NCI-H345 treated with DMSO at 0.1 percent for 48 hours (cell line): ENCODE data around the gene TSPAN11.

Experiments used
- DNase-seq: peaks from one replicate; lab custom pipeline; 2025; ENCODE audit not compliant: unreplicated experiment; lab: John Stamatoyannopoulos, UW

The TSPAN11 gene

DNA sequence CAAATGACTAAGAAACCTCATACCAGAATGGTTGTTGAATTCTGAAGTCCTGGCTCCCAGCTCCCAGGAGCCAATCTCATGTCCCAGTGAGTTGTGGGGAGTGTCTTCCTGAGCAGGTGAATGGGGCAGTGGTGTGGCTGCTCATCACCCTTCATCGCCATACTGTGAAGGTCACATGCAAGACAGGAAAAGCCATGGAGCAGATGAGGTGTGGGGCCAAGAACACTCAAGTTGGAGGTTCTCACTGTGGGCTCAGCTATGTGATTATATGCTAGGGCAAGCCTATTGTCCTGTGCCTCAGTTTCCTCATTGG is 16.6 kb upstream of the TSPAN11 start:
- no peak for DNase-seq

DNA sequence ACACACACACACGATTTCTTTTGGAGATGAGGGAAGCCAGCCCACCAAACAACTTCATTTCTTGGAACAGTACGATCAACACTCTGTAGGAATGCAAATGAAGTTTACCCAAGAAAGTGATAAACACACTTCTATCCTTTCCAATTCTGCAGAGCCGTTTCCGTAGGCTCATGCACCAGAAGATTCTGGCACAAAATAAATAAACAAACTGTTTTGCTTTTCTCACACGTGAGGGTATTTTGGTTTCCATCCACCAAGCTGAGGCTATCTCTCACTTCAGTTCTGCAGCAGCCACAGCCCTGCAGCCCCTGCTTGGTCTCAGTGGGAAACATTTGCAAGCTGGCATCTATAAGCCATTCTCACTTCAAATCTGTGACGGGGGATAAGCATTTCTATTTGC is 15.3 kb upstream of the TSPAN11 start:
- no peak for DNase-seq

DNA sequence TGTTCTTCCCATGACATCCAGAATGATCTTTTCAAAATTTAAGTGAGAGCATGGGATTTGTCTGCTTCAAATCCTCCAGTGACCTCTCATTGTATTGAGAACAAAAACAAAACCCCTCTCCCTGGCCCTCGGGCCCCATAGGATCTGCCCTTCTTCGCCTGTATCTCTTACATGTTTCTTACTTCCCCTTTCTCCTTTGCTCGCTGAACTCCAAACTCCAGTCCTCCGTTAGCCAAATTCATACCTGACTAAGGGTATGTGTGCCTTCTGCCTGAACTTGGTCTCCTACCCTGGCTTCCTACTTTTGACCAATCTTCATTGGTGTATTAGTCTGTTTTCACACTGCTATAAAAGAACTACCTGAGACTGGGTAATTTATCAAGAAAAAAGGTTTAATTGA is 13.2 kb upstream of the TSPAN11 start:
- no peak for DNase-seq

DNA sequence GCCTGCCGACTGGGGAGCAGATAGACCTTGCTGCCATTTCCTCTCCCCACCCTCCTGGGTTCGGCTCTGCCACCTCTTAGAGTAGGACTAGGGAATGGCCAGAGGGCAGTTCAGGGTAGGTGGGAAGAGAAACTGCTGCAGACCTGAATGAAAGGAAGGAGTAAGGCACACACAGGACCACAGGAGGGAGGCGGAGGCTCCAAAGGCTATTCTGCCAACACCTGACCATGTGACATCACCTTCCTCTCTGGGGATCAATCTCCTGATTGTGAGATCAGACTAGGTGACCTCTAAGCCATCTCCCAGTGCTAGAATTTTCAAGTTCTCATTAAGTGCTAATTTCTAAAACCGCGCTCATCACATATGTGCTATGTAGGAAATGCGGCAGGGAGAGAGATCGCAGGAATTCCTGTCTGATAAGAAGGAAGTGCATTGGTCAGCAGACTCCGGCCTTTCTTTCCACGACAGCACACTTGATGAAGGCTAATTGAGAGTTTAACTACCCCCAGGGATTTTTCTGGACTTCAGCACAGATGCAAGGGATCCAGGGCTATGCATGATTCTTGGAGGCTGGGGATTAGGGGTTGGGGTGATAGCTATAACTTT is 11.5 kb upstream of the TSPAN11 start:
- no peak for DNase-seq

DNA sequence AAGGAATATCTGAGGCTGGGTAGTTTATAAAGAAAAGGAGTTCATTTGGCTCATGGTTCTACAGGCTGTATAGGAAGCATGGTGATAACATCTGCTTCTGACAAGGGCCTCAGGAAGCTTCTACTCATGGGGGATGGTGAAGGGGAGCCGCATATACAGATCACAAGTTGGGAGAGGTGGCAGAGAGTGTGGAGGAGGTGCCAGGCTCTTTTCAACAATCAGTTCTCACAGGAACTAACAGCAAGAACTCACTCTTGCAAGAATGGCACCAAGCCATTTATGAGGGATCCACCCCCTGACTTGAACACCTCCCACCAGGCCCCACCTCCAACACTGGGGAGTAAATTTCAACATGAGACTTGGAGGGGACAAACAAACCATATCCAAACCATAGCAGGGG is 3.5 kb upstream of the TSPAN11 start:
- no peak for DNase-seq

DNA sequence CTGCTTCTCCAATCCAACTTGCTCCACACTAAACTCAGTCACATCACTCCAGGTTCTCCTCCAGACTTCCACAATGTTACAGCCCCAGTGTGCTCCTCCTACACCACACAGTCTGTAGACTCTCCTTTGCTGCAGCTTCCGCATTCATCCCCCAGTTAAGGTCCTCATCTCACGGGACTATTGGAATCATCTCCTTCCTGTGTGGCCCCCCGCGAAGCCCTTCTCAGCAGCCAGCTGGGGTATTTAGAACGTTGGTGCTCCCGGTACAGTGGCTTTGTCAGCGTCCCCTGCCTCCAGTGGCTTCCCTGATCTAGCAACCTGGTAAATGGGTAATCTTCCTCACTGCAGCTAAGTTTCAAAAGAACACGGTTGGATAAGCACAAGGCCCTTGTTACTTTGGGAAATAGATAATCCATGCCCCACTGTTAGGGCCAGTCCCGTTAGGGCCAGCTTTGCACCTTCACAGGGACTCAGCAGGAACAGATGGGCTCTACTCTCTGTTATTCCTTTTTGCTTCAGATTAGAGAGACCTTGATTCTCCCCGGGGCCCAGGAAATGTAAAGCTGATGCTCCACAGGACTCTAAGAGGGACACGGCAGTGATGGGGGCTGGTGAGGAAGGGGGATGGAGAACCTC is 823 bp upstream of the TSPAN11 start:
- no peak for DNase-seq

DNA sequence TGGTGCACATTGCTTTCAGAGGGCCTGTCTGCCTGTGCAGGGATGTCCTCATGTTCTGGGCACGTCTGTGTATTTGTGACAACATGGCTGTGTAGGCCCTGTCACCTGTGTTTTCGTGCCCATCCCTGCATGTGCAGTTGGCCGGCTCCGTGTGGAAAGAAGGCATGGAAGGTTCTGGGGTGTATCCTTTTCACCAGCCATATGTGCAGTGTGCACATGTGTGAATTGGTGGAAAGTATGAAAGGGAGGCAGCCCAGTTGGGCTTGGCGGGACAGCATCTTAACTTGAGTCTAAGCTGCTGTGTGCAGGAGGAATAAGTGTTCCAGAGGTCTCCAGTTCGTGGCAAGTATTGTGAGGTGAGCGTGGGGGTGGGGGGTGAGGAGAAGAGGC is 669 bp downstream of the TSPAN11 start:
- DNase-seq, result no peak

DNA sequence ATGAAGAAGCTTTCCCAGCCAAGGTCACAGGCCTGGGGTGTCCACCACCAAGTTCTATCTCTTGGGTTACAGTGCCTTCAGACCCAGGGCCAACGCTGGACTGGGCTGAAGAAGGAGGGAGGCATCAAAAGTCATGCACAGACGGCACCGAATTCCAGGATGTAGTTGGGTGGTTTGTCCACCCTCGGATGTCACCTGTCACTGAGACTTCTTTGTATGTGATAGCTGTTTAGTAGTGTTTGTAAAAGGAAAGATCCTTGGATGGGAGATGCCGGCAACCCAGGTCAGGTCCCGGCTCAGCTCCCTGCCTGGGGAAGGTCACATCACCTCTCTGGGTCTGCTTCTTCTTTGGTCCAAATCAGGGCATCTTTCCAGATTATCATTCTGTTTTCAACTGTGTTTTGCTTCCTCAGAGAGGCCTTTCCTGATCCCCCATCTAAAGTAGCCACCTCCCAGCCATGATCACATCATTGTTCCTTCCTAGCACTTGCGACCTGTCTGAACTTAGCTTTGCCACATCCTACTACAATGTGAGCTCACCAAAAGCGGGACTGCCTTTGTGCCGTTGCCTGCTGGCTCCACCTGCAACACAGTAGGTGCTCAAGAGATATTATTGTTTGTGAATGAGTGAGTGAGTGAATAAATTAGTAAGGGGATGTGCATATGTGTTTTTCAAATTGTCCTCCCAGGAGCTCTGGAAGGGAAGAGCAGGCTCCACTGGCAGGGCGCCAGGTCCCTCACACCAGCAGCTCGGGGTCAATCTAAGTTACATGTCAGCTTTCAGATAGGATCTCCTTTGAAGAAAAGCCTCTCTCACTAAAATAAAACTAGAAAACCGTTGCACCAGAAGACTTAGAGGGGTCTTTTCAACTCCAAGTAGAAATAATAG is 2.1 kb downstream of the TSPAN11 start:
- DNase-seq, result peak; percentile 93

DNA sequence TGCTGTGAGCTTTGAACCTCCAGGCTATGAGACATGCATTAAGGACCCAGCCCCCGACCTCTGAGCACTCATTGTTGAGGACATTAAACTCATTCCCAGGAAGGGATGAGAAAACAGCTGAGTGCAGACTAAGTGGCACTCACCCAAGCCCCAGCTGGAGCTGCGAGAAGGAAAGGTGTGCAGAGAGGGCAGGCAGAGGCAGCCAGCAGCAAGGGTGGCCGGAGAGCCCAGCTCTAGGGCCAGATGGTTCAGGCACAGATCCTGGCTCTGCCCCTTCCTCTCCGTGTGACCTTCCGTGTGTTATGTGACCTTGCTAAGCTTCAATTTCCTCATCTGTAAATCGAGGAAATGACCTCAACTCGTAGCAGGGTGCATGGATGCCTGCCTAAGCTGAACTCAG is 3.7 kb downstream of the TSPAN11 start:
- peak; percentile 48 for DNase-seq

DNA sequence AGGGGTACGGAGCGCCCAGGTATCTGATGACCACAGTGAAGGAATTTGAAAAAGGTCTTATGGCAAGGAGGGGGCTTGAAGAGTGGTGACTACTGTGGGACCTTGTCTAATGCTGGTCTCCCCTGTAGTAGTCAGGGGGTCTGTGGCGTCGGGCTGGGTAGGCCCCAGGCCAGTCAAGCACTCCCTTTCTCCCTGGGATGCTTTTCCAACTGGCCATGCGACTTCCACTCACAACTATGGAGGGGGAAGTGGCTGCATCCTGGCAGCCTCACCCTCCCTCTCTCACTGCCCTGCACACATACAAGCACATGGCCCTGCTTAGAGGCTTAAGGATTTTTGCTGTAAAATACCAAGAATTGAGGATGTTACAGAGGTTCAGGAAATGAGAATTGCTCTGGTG is 4.1 kb downstream of the TSPAN11 start:
- DNase-seq, result no peak

DNA sequence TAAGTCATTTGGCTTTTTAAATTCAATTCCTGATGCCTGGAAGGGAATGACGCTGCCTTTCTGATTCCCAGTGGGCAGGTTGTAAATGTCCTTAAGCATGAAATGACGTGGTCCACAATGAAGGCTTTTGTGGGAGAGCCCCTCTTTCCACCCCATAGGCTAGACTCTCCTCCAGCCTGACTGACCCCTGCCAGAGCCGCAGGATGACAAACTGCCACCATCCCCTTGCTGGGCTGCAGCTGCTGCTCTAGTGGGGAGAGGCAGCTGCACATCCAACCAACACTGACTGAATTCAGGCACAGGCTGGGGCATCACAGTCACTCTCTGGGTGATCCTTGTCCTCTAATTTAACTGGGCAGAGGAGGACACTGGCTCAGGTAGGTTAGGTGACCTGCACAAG is 6.3 kb downstream of the TSPAN11 start:
- DNase-seq, result no peak

DNA sequence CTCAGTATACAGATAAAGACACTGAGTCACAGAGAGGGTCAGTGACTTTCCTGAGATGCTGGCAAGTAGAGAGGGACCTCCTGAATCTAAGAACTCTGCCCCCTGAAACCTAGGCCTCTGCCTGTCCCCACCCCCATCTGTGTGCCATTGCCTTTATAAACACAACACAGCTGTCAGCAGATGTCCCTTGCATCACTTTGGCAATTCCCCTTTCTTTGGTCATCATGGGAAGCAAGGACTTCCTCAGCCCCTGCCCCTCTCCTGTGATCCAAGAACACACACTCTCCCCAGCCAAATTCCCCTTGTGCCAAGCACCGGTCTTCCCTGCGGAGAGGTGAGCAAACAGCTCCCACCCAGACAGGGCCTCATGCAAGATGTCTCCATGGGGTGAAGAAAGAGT is 8.3 kb downstream of the TSPAN11 start:
- no peak for DNase-seq

DNA sequence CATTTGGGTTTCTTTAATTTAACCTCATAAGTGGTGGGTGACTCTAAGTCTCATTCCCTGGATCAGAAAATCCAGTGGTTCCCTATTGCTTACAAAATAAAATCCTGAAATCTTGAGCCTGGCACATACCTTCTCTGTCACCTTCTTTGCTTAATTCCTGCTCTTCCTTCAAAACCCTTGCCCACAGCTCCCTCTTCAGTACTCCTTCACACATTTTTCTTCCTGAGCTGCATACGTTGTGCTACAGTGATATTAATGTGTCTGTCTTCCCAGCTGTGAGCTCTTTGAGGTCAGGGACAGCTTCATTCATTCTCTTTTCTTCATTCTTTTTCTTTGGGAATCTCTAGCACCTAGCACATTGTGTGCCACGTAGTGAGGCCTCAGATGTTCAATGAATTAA is 9.5 kb downstream of the TSPAN11 start:
- no peak for DNase-seq

DNA sequence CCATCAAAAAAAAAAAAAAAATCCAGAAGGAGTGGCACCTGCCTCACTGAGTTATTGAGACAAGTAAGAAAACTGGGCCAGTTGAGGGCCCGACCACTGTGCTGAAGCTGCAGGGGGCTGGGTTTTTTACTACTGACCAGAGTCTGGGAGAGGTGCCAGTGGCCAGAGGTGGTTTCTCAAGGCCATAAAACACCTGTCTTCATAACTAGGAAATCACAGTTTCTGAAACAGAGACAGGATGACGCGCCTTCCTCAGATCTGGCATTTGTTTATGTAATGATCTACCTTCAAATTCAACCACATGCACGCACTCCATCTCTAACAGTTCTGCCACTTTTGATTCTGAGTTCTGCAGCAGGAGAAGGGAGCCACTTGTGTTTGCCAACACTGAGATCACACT is 12.7 kb downstream of the TSPAN11 start:
- no peak for DNase-seq

DNA sequence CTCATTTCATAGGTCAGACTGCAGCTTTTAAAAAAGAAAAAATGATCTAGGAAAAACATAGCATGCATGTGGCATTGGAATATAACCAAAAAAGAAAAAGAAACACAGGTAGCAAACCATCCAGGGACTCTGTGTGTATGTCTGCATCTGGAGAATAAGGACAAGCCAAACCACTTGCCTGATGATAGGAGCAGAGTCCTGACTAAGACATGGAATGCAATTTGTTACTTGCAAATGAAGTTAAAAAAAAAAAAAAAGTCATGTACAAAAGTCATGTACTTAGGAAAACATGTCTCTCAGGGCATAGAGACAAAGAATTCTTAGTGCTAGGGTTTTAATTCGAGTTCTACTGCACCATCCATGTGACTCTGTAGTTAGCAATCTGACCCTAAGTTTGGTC is 15.9 kb downstream of the TSPAN11 start:
- DNase-seq, result no peak

DNA sequence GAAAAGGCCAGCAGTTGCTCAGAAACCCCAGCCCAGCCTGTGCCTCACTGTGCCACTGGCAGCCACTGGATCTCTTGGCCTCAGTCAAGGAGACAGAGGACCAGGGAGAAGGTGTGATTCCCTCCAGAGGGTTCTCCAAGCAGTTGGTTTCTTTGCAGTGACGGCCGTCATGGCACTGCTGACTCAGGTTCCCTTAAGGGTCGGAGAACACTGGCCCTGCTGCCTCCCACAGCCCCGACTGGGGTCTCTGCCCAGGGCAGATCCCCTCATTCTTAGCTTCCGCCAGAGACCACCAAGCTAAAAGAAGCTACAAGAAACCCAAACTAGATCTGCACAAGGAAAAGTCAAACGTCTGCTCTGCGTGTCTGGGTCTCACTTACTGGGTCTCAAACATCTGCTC is 16.4 kb downstream of the TSPAN11 start:
- DNase-seq, result no peak

DNA sequence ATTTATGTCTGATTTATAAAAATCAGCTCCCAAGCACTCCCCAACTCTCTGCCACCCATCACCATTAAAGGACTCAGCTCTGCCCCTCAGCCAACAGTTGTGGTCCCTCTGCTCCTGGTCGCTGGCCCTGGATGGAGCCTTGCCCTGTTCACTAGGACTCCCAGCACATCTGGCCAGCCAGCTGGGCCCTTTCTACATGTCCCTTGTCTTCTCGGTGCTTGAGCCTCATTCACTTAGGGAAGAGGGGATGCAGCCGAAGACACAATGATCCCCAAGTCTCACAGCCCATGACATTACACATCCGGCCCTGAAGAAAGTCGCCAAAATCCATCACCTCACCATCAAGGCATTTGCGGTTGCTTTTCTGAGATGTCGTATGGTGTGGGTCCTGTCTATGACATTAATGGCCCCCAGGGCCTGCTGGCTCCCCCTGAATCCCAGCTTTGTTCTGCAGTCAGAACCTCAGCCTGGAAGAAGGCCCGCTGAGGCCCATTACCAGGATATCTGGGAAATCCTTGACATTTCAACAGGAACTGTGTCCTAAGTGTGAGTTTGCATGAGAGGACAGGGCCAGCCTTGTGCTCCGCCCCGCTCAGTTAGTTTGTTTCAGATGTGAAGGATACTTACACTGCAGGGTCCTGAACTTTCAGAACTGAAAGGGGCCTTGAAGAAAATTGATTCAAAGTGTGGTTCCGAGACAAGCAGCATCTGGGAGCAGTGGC is 19.1 kb downstream of the TSPAN11 start:
- DNase-seq, result no peak

DNA sequence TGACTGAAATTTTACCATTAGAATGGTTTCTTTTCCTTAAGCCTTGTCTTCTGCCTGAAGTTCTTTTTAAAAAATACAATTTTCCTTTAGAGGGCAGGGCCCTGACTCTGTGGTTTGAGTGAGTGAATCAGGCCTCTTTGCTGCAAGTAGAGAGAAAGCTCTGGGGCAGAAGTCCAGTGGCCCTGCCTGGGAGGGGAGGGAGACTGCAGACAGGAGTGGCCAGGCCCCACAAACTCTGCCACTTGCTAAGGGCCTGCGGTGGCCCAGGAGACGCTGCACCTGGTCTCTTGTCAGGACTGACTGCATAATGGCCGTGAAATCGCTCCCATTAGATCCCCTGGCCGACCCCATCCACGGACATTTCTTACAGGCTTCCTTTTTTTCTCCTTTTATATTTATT is 25.5 kb downstream of the TSPAN11 start:
- DNase-seq, result no peak

DNA sequence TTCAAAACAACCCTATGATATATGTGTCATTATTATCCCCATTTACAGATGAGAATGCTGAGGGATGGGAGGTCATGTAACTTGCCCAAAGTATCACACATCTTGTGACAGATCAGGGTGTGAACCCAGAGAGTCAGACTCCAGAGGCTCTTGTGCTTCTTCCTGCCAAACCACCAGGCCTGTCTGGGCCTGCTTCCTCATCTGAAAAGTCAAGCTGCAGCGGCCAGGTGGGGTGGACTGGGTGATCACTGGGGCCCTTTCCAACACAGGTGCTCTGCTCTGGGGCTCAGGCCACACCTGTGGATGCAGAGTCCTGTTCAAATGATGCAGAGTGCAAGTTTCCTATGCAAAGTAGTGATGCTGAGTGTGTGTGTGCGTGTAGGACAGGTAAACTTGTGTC is 26.7 kb downstream of the TSPAN11 start:
- DNase-seq, result no peak

DNA sequence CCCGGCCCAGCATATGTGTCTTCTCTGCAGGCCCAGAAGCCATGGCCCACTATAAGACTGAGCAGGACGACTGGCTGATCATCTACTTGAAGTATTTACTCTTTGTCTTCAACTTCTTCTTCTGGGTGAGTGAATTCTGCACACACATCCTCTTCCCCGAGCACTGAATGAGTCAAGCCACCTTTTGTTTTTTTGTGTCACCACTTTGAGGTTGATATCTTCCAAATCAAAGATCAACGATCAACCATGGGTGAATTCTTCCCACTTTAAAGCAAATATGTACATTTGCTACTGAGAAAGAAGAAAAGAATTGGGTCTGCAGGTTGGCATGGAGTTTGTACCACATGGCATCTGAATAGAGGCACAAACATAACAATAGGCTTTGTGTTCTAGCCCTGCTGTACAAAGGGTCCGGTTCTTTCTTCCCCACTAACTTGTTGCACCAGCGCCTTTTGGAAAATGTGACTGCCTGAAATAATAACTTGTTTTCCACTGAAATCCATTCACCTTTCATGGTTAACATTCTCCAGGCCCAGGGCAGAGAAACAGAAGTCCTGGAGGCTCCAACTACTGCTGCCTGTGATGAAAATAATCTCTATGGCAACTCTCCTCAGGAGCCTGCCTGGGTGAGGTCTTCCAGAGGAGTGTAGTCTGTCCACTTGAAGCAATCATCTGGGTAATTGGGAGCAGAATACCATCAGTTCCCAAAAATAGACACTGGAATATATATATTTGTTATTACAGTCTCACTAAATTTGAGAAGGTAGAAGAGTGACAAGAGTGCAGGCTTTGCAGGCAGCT is 27.6 kb downstream of the TSPAN11 start:
- no peak for DNase-seq

DNA sequence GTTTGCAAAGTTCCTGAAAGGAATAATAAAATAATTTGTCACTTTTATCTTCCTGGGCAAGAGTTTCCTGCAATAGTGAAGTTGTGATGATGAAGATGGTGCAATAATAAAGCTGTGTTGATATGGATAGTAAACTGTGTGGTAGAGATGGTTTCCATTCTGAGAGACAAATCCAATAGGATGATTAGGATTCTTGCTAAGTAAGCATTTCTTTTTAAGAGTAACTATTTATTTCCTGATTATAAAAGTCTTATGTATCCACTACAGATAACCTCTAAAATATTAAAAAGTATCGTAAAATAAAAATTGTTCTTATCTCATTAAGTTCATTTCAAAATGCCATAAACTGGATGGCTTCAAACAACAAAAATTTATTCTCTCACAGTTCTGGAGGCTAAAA is 28.7 kb downstream of the TSPAN11 start:
- DNase-seq, result no peak
